Measurements from ENCODE around the gene ERGIC1. TPM values are rescaled to one million over a fixed set of nuclear protein-coding genes. Genes with fewer than 3 reads are reported as not detected.

ERGIC1 gene
- total and polyA plus RNA-seq, 10 of the 15 experiments (the other 5 are each of a cell fraction or from before 2014, with no cell fraction given) = 8.8 to 104 (median 76.3) TPM

GRCh38 chr5:172877466-172878260 is 43.6 kb downstream of the ERGIC1 start (continued):
- TF ChIP-seq JUND (IDR thresholded peaks at IDR 0.05; ENCODE audit: low read depth, low read length) = no peak
- TF ChIP-seq RFX5 (IDR thresholded peaks at IDR 0.05; ENCODE audit: low read depth, low read length) = no peak
- no peak for TF ChIP-seq PML (IDR thresholded peaks at IDR 0.05; ENCODE audit: low read length)
- no peak for TF ChIP-seq NRF1 (conservative IDR thresholded peaks at IDR 0.05; ENCODE audit: low read depth, low read length)
- TF ChIP-seq NR2C1 (IDR thresholded peaks at IDR 0.05) = no peak

- Histone ChIP-seq H3K27ac (ENCODE audit: control insufficient read depth, insufficient read depth) (no peak overlapping the region), H3K4me1 (ENCODE audit: control insufficient read depth, insufficient read depth, low read length) (peaks cover 16% of the 10 kb centered on the region), H3K9me3 (replicated peaks; ENCODE audit: control insufficient read depth, insufficient read depth, low read length) (no peaks in the 10 kb centered on the region; the same call in 2 of the 3 replicates), H3K9ac (ENCODE audit: control insufficient read depth, insufficient read depth, low read length) (no peak overlapping the region), H2AFZ (ENCODE audit: control insufficient read depth, low read depth, low read length) (no peak overlapping the region), H4K20me1 (ENCODE audit: control insufficient read depth, insufficient read depth) (no peaks in the 10 kb centered on the region), H3K27me3 (replicated peaks in 1 of 2; ENCODE audit: control insufficient read depth in 2 of 2, insufficient read depth in 2 of 2, low read length in 1 of 2) (no peaks in the 10 kb centered on the region), H3K79me2 (ENCODE audit: control insufficient read depth, insufficient read depth, low read length) (peaks cover 14% of the 10 kb centered on the region), H3K4me2 (ENCODE audit: control insufficient read depth, insufficient read depth) (no peak overlapping the region), H3K4me3 (no peak overlapping the region), H3K36me3 (ENCODE audit: control insufficient read depth in 2 of 2, insufficient read depth in 2 of 2, low read length in 1 of 2) (no peaks in the 10 kb centered on the region; a peak in 1 of 4 replicates)
- ChIA-PET CTCF (no interaction called here), SMC1A (ENCODE audit: uncharacterized antibody, unreplicated experiment) (no interaction called here), POLR2A (no interaction called here), RAD21 (ENCODE audit: unreplicated experiment) (no interaction called here)
- intact Hi-C loops (cut with micrococcal nuclease; ENCODE audit: unreplicated experiment) (no loop called here), in situ Hi-C loops (cut with MboI) (no loop called here)
- 93% methylated on average over 9 of the region's 9 CpGs for WGBS (ENCODE audit: insufficient coverage, insufficient replicate concordance, low lambda C conversion rate, missing lambda C conversion rate)
- no peak for ATAC-seq
- no peak for FAIRE-seq
- no peak for DNase-seq (ENCODE audit: low read depth, low spot score)
- BruUV-seq (replicated peaks) = no TSS peak
- TF ChIP-seq ZBTB11 (CRISPR knock-in tag; IDR thresholded peaks at IDR 0.05) = no peak
- no peak for TF ChIP-seq ZNF24 (IDR thresholded peaks at IDR 0.05)
- TF ChIP-seq MTA3 (IDR thresholded peaks at IDR 0.05; ENCODE audit: borderline replicate concordance, low read length) = no peak
- no peak for TF ChIP-seq SMC3 (IDR thresholded peaks at IDR 0.05; ENCODE audit: borderline replicate concordance, low read length)
- TF ChIP-seq KLF5 (IDR thresholded peaks at IDR 0.05; ENCODE audit: partially characterized antibody) = no peak
- TF ChIP-seq EP300 (IDR thresholded peaks at IDR 0.05; ENCODE audit: borderline replicate concordance in 1 of 2, control insufficient read depth in 1 of 2, low read depth in 2 of 2, low read length in 2 of 2) = no peak
- TF ChIP-seq RBBP5 (conservative IDR thresholded peaks at IDR 0.05) = no peak
- no peak for TF ChIP-seq TCF3 (IDR thresholded peaks at IDR 0.05; ENCODE audit: borderline replicate concordance, insufficient read depth, low read depth, low read length)
- no peak for TF ChIP-seq RB1 (IDR thresholded peaks at IDR 0.05; ENCODE audit: borderline replicate concordance)
- TF ChIP-seq SMAD5 (IDR thresholded peaks at IDR 0.05; ENCODE audit: low read depth) = no peak
- TF ChIP-seq ZNF274 (IDR thresholded peaks at IDR 0.05; ENCODE audit: insufficient read depth, insufficient read length) = no peak
- TF ChIP-seq HSF1 (IDR thresholded peaks at IDR 0.05; ENCODE audit: low read depth, low read length) = no peak
- TF ChIP-seq POLR2AphosphoS5 (IDR thresholded peaks at IDR 0.05; ENCODE audit: low read length) = no peak
- TF ChIP-seq SUZ12 (IDR thresholded peaks at IDR 0.05; ENCODE audit: unreplicated experiment) = no peak
- no peak for TF ChIP-seq HDAC6 (IDR thresholded peaks at IDR 0.05; ENCODE audit: unreplicated experiment)
Observed at GRCh38 chr5:172878585-172878932, 44.5 kb downstream of the ERGIC1 start.
